Kidney epithelial cell (primary cell): ENCODE measurements around the gene TBC1D14. TPM values are rescaled to one million over a fixed set of nuclear protein-coding genes. Genes with fewer than 3 reads are reported as not detected.

Experiments used
- DNase-seq: peaks from one replicate; pipeline ENCODE4 v3.0.0-alpha.2; 2010; ENCODE audit warnings: low read depth
- H3K27me3 ChIP-seq: 2 replicates; pipeline ENCODE4 v1.6.0; 2011; ENCODE audit warnings: low read length; ENCODE audit not compliant: control insufficient read depth, insufficient read depth
- H3K36me3 ChIP-seq: 2 replicates; pipeline ENCODE4 v1.5.1; 2011; ENCODE audit warnings: low read length; ENCODE audit not compliant: control insufficient read depth, insufficient read depth
- H3K4me3 ChIP-seq: 2 replicates; pipeline ENCODE4 v1.5.1; 2011; ENCODE audit warnings: low read depth, mild to moderate bottlenecking, control low read depth, low read length
- total RNA-seq: library from RNA; depleted of rRNA; stranded (reverse); fragments of >200 nt; gene quantifications from 2 replicates; pipeline ENCODE4 v1.2.3, GENCODE V29; 2015
- TF ChIP-seq, protein P1 (sequence below): IDR thresholded peaks from 2 replicates; pipeline ENCODE4 v1.5.1; 2011; ENCODE audit warnings: mild to moderate bottlenecking, moderate library complexity, low read length, control low read depth, inconsistent platforms; ENCODE audit not compliant: insufficient read depth, poor library complexity, severe bottlenecking

Gene TBC1D14
- total RNA-seq, 1 donor from 2014 or later, result 52.8 TPM

DNA sequence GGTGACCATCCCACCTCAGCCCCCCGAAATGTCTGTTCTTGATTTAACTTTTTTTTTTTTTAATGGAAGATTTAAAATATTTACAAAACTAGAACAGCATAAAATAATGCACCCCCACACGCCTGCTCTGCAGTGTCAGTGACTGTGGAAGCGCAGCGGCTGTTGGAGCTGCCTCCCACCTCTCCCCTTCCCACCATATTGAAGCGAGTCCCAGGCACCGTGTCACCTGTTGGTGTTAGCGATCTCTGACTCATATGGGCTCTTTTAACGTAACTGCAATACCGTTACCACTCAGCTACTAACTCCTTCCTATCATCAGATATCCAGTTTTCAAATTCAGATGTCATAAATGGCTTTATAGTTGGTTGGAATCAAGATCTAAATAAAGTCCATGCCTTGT, 116.5 kb downstream of the TBC1D14 start:
- no peak for DNase-seq
- Histone ChIP-seq H3K4me3 (no peak overlapping the region), H3K27me3 (no peaks in the 10 kb centered on the region), H3K36me3 (peaks cover 6% of the 10 kb centered on the region)
- TF ChIP-seq, protein P1, sequence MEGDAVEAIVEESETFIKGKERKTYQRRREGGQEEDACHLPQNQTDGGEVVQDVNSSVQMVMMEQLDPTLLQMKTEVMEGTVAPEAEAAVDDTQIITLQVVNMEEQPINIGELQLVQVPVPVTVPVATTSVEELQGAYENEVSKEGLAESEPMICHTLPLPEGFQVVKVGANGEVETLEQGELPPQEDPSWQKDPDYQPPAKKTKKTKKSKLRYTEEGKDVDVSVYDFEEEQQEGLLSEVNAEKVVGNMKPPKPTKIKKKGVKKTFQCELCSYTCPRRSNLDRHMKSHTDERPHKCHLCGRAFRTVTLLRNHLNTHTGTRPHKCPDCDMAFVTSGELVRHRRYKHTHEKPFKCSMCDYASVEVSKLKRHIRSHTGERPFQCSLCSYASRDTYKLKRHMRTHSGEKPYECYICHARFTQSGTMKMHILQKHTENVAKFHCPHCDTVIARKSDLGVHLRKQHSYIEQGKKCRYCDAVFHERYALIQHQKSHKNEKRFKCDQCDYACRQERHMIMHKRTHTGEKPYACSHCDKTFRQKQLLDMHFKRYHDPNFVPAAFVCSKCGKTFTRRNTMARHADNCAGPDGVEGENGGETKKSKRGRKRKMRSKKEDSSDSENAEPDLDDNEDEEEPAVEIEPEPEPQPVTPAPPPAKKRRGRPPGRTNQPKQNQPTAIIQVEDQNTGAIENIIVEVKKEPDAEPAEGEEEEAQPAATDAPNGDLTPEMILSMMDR, result no peak

DNA sequence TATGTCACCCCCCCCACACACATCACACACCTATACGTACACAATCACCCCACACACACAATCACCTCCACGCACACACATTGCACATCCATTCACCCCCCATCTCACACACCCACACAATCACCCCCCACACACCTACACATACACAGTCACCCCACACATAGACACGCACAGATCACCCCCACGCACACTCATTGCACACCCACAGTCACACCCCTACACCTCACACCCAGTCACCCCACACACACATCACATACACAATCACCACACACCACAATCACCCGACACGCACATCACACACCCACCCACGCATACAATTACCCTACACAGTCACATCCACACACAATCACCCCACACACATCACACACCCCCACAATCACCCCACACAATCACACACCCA, 117.7 kb downstream of the TBC1D14 start:
- TF ChIP-seq, protein P1, result no peak
- DNase-seq, result no peak

DNA sequence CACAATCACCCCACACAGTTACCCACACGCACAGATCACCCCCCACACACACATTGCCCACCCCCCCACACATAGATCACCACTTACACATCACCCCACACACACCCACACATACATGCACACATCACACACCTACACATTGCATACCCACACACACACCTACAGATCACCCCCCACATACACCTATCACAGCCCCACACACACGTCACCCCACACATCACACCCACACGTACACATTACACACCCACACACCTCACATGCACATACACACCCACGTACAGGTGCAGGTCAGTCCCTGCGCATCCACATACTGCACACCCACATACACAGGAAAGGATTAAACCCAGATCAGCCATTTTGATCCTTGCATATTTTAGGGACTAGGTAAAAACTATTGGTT, 118.3 kb downstream of the TBC1D14 start:
- H3K4me3 ChIP-seq, result no peak overlapping the region
- DNase-seq, result no peak
- peaks cover 6% of the 10 kb centered on the region for H3K36me3 ChIP-seq
- H3K27me3 ChIP-seq, result no peaks in the 10 kb centered on the region
- TF ChIP-seq, protein P1, result no peak

More for the DNA sequence above, 117.7 kb downstream of the TBC1D14 start:
- Histone ChIP-seq H3K27me3 (no peaks in the 10 kb centered on the region), H3K4me3 (no peak overlapping the region), H3K36me3 (peaks cover 6% of the 10 kb centered on the region)

DNA sequence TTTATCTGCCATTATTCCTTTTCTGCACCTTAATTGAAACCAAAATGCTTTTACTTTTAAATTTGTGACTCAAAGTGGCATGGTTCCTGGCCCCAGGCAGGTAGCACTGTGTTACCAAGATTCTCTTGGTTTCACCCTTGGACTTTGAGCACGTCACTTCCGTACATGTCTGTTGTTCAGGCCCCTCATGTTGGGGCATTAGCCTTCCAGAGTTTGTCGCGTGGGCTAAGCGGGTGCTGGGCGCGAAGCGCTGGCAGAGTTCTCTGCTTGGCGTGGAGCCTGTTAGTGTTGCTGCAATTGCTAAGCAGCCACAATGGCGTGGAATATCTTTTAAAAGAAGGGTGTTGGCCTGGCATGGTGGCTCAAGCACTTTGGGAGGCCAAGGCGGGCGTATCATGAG, 119.6 kb downstream of the TBC1D14 start:
- no peak for DNase-seq
- TF ChIP-seq, protein P1, result no peak
- H3K4me3 ChIP-seq, result no peak overlapping the region
- no peaks in the 10 kb centered on the region for H3K27me3 ChIP-seq
- peaks cover 6% of the 10 kb centered on the region for H3K36me3 ChIP-seq

DNA sequence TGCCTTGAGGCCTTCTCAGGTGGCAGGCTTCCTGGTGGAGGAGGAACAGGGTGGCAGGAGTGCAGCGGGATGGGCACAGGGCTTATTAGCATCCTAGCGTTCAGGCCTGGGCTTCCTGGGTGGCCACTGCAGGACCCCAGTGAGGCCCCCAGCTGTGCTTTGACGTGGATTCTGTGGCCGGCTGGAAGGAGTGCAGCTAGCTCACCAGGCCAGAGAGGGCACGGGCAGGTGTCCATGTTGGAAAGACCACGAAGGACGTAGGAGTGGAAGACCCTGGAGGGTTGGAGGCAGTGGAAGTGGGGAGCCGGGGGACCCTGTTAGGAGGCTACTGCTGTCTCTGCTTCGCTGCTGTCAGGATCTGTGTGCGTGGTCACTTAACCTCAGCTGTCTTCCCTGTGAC, 120.3 kb downstream of the TBC1D14 start:
- no peak overlapping the region for H3K4me3 ChIP-seq
- no peaks in the 10 kb centered on the region for H3K27me3 ChIP-seq
- peaks cover 6% of the 10 kb centered on the region for H3K36me3 ChIP-seq
- TF ChIP-seq, protein P1, result no peak
- no peak for DNase-seq

DNA sequence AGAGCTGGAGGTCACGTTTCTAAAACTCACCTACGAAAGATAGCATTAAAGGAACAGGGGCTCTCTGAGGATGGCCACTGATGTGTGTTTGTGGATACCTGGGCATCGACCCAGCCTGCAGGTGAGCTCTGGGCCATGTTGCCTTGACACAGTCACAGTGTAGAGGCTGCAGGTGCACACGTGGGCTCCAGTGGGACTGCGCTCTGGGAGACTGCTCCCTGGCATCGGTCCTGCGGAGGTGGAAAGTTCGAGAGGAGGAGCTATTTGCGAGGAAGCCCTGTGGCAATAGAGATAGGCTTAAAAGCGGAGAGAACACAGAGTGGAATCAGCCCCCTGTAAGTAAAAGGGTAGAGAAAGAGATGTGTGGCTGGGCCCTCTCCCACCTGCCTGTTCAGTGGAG, 121.2 kb downstream of the TBC1D14 start:
- DNase-seq, result no peak
- H3K27me3 ChIP-seq, result no peaks in the 10 kb centered on the region
- TF ChIP-seq, protein P1, result no peak
- H3K4me3 ChIP-seq, result no peak overlapping the region
- peaks cover 4% of the 10 kb centered on the region for H3K36me3 ChIP-seq
